IPS DF 19.7 (cell line): ENCODE data around the gene TLE4.
"Not testable (repeated sequence)": the region's sequence is repeated elsewhere in the genome, so short reads cannot be mapped to it uniquely, and the experiment has no call there.

Experiments
- DNase-seq: peaks from one replicate; pipeline ENCODE4 v3.0.0-alpha.2; 2013; ENCODE audit warnings: low read depth, low spot score

Gene TLE4

DNA sequence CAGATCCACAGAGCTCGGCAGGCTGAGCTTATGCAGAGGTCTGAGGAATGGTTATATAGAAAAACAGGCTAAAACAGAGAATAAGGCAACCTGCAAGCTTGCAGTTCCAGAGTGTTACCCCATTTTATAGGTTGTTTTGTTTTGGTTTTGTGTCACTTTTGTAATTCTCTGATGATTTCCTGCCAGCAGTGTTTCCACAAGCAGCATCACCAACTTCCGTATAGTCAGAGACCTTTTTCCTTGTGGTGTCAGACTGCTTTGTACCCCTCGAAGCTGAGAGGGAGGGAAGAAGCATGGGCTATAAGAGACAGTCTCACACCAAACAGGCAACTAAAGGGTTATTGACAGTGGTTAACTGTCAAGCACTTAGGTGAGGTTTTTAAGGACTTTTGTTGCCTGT lies 61.8 kb downstream of the TLE4 start:
- no peak for DNase-seq

DNA sequence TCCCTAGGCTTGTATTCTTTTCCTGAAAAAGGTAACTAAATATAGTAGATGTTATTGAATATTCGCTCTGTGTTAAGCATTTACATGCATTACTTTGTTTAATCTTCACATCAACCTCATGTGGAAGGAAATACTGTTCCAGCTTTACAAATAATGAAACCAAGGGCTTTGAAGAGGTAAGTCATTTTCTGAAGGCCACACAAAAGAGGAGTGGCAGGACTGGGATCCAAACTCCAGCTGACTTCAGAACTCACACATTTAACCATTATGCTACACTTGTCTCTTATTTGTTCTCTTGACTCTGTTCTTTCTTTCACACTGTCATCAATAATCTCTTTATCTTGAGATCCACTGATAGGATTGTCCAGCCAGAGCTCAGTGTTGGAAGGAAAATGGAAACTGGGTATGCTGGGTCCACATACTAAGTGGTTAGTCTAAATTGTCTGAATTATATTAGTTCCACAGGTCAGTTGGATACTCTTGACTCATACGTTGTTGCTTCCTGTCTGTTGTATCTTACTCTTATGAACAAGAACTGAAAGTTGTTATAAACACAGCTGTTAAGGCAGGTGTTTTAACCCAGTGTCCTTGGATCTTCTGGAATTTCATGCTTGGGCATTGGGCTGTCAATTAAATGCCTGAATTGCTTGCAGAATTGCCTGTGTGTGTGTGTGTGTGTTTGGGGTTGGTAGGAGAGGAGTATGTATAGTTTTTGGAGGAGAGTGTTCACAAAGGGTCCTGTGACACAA lies 65.6 kb downstream of the TLE4 start:
- DNase-seq: no peak

DNA sequence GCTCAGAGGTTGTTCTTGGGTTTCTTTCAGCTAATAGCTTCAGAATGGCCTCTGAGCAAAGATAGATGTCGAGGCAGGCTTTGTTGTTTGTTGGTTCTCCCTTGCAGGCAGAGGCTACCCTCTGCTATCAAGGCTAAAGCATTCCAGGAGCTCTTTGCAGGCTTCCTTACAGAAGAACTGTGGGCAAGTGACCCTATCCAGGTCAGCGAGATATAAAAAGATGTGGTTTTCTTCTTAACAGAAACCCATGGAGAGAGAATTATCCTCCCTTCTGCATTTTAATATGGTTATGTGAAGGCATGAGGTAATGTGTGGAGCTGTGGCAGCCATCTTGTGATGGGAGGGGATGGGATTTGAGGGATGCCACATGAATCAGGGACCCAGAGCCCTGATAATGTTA lies 67.0 kb downstream of the TLE4 start:
- DNase-seq: no peak

DNA sequence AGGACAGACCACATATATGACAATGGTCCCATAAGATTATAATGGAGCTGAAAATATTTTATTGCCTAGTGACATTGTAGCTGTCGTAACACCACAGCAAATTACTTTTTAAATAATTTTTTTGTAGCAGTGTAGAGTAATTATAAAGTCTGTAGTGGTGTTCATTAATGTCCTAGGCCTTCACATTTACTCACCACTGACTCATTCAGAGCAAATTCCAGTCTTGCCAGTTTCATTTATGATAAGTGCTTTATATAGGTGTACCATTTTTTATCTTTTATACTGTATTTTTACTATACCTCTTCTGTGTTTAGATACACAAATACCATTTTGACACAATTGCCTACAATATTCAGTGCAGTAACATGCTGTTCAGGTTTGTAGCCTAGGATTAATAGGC lies 67.6 kb downstream of the TLE4 start:
- DNase-seq: no peak

DNA sequence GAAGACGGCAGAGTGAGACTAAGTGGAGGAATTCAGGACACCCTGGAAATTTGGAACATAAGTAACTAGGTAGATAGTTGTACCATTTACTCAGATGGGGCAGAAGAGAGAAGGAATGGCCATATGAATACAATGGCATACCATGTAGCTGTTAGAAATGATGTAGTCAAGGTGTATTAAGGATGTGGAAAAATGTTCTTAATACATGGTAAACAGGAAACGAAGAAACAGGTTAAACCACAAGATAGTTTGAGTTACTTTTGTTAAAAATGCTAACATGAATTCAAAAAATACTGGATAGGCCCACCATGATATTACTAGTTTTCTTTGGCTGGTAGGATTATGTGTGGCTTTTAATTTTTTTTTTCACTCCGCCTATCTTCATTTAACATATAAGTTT lies 68.3 kb downstream of the TLE4 start:
- DNase-seq: not testable (repeated sequence)

DNA sequence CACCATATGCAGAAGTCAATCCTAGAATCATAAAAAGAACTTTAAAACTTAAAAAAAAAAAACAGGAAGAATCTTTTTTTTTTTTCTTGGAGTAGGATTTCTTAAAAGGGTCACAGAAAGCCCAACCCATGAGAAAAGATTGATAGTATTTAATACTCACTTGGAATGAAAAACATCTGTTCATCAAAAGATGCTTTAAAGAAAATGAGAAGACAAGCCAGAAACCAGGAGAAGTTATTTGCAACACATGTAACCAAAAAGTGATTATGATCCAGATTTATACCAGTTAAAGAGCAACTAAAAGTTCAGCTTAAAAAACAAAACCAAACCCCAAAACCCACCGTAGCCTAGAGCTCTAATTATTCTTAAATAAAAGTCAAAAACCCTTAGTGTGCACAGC lies 69.3 kb downstream of the TLE4 start:
- no peak for DNase-seq

DNA sequence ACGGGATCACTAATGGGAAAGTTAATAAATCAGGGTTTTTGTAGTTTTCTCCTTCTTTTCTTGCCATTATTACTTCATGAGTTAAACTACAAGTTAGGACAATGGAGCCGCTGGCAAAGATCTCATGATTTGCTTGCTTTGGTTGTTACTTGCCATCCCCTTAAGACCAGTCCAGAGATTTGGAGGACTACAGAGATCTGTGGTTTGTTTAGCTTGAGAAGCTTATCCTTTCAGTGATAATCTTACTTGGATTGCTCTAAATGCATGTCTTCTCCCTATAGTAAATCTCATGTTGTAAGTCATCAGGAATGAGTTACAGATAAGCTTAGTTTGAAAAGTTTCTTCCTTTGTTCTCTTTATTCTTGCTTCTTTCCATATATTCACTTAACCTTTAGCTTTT lies 70.9 kb downstream of the TLE4 start:
- no peak for DNase-seq

DNA sequence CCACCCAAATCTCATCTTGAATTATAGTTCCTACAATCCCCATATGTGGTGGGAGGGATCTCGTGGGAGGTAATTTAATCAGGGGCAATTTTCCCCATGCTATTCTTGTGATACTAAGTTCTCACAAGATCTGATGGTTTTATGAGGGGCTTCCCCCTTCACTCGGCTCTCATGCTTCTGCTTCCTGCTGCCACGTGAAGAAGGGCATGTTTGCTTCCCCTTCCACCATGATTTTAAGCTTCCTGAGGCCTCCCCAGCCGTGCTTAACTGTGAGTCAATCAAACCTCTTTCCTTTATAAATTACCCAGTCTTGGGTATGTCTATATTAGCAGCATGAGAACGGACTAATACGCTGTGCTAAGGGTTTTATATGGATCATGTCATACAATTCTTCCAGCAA lies 72.3 kb downstream of the TLE4 start:
- DNase-seq: no peak

DNA sequence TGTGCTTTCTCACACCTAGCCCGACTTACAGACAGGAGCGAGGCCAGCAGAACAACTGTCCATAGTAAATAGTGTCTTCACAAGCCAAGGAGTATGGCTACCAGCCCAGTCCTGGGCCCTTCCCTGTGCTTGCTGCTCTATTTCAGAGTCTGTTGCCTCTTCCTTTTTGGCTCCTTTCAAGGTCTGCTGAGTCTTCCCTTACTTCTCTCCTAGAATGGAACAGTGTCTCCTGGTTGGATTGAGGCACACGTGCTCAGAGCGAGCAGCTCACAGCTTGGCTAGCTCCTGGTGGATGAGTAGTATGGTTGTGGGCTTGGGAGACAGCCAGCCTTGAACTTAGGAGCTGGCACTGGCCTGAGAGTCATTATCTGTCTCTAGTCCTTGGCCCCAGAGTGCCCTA lies 72.8 kb downstream of the TLE4 start:
- DNase-seq: no peak

DNA sequence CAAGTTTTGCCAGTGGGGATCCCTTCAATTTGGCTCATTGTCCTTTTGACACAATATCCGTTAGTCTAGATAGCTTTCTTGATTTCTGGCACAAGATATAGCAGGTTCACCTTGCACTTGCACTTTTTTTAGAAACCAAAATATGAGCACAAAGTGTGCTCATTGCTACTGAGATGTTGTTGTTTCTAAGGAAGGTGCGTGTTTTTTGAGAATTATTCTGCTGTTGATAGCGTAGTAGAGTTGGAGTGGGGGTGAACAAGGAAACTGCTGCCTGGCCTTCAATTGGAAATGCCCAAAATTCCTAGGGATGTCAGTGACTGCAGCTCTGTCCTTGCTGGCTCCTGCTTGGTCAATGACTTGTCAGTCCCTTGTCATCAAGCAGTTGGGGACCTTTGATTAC lies 73.3 kb downstream of the TLE4 start:
- no peak for DNase-seq

DNA sequence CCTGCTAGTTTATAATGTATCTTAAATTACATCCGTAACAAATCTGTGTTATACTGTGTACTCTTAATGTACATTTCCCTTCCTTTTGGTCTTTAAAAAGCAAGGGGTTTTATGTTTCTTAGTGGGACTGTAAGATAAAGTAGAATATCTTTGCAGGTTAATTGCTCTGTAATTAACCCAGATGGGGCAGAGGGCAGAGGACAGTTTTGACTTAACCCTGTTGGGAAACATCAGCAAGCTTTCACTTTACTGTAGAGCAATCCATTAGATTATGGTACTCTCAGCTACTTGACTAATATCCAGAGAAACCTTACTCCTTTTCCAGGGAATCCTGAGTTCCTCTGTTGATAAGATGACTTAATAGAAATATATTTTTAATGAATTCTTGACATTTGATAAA lies 74.3 kb downstream of the TLE4 start:
- DNase-seq: no peak

DNA sequence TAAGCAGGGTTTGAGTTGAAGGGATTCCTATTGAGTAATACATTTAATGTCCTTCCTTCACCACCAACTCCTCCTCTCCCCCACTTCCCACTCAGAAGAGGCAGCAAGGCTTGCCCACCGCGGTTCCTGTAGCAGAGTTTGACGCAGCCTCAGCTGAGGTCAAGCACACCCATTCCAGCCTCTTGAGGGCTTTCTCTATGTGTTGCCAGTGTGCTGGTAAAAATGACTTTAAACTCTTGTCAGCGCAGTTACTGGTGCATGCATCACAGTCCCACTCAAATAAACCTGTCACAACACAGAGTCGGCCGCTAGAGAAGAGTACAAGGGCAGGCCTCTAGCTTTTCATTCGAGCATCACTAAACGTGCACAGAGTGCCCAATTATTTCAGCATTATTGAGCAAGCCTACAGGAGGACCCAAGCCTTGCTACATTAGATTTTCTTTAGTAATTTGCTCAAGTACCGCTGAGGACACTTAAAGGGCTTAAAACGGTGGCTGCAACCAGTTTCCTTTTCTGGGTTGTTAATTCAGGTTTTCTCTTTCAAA lies 79.6 kb downstream of the TLE4 start:
- no peak for DNase-seq

DNA sequence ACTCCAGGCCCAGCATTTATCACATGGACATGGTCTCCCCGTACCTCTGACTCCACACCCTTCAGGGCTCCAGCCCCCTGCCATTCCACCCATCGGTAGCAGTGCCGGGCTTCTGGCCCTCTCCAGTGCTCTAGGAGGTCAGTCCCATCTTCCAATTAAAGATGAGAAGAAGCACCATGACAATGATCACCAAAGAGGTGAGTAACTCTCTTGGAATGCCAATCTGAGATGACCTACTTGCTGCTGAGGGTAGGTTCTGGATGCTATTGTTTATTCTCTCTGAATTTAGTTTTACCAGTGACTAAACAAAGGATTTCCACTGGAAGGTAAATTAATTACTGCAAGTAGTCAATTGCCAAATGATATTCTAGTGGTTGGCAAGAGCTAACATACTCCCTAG lies 80.8 kb downstream of the TLE4 start:
- DNase-seq: no peak

DNA sequence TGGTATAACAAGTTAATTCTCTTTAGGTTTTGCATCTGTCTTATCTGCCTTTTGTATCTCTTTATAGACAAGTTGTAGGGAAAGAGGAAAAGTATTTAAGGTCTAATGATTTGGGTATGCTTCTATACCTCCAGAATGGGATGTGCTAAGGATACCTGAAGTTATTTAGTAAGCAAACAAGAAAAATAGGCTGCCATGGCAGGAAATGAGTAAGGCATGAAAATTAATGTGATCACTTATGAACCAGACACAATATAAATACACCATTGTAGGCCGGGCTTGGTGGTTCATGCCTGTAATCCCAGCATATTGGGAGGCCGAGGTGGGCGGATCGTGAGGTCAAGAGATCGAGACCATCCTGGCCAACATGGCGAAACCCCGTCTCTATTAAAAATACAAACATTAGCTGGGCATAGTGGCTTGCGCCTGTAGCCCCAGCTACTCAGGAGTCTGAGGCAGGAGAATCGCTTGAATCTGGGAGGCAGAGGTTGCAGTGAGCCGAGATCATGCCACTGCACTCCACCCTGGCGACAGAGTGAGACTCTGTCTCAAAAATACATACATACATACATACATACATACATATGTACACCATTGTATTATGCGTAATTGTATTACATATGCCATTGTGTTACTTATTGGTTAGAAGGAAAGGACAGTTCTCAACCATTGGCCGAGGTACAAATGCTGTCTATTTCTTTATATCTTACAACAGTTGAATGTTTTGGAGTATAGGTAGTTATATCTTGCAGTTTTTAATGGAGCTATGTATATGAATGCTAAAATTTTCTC lies 83.0 kb downstream of the TLE4 start:
- not testable (repeated sequence) for DNase-seq

DNA sequence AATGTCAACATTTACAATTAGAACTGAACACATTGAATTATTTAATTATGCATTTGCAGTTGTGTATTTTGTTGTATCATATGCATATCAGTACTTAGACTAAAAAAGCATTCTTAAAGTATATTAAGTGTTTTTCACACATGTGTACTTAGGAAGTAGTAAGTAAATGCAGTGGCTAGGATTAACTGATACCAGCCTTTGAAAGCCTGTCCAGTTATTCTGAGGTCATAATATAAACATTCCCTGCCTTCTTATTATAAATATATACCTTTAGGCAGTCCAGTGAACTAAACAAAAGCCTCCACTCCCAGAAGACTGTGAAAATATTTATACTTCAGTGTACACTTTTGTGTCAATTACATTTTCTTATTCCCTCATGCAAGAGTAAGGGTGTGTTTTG lies 83.8 kb downstream of the TLE4 start:
- DNase-seq: no peak

DNA sequence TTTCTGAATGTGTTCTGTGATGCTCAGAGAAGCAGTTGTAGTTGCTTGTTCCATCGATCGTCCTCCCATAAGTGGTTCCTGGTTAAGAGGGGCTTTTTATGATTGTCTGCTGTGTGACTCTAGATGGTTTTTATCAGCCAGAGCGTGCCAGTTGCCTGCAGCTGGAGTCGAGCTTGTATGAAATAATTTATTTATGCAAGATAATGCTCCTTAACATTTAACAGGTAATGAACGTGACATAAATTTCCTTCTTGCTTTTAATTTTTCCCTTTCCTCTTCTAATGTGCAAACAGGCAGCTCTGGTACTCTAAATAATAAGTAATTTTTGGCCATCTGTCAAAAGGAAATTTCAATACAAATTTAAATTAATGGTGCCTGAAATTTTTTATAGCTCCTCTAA lies 84.4 kb downstream of the TLE4 start:
- no peak for DNase-seq

DNA sequence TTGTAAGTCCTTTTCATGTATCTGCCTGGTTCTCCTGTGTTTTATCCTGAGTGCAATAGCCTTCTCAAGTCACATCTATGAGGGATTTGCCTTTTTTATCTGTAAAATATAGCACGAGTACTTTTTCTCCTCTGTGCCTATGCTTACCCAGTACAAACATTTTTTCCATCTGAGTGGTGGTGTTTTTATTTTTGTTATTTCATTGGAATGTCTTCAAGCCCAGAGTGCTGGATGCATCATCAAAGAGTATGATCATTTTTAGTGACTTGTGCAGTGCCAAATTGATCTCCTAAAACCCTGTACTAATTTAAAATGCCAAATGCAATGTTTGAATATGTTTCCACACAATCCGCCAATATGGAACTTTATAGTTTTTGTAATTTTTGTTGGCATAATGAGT lies 86.1 kb downstream of the TLE4 start:
- DNase-seq: no peak

DNA sequence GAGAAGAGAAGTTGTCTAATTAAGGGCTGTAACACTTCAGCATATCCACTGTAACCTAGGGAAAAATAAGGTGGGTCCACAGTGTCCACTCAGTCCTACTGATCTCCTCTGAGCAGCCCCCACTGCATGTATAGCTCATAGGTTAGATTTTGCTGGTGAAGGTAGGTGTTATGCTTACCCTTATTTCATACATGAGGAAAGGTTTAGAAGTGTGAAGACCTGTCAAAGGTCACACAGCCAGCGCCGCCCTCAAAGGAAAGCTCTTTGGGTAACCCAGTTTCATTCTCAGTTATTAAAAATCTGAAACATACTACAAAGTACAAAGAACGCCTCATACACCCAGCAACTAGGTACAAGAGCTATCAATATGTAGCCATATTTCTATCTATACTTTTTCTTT lies 87.2 kb downstream of the TLE4 start:
- DNase-seq: no peak

DNA sequence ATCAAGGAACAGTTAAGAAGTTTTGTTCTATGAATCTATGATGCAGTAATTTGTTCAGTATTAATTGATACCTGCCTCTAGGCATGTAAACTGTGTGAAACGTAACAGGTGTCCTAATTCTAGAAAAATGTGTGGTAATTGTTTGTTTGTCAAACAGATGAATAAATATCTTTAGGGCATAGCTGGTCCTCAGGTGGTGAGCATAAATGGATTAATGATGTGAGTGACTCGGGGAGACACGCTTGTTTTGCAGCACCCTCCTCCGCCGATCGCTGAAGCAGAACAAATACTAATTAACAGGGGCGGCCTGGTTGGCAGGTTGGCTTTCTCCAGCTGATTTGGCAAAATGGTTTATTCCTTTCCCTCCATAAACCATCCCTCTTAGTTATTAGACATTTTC lies 88.8 kb downstream of the TLE4 start:
- DNase-seq: no peak

DNA sequence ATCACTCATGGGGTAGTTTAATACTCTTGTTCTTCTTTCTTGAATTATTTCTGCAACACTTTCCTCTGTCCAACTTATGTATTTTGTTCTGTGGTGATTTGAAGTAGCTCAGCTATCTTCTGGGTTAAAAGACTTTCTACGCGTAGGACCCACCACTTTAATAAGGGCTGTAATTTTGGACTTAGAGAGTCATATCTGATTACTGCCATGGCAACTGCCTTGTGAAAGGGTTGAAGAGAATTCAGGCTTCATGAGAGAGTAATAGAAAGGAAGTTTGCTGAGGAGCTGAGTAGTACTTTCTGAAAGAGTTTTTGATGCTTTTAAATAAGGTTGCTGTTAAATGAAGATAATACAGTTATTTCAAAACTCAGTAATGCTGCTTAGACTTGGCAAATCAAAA lies 89.5 kb downstream of the TLE4 start:
- no peak for DNase-seq

DNA sequence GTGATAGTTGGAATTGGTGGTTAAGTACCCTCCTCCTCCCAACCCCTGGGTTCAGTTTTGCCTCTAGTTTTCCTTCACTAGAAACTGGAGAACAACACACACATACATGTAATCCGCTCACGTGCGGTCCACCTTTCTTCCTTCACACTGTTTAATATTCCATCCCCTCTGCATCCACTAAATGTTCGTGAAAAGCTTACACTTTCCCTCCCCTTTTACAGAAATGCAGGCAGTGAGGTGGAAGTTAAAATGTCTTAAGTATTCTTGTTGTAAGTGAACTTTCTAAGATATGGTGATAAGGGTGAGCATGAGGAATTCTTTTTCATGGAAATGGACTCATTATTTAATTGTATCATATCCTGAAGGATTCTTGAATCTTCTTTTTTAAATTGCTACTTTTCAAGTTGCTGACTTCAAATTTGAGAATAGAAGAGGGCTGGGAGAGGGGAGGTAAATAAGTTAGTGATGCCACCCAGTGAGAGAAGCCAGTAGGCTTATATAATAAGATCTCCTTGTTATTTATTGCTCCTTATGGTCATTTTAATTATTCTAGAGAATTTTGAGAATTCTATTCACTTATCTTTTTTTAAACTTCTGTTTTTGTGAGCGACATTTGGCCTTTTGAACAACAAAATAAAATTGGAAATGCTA lies 90.2 kb downstream of the TLE4 start:
- DNase-seq: no peak

DNA sequence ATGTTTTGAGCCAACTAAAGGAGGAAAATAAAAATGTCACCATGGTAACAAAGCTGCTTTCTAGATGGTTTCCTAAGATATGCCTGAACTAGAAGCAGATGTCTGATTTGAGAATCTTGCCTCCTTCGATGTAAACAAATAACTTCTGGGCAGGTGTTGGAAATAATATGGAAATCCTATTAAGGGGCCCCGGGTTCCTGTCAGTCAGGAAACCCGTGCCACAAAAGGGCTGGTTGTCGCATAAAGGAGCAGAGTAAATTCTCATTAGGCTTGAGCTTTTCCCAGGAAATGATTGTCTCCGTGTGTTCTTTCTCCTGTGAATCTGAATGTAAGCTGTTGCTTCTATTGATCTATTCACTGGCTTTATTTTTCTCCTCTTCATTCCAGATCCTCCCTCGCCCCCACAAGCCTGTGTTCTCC lies 90.8 kb downstream of the TLE4 start:
- DNase-seq: no peak

DNA sequence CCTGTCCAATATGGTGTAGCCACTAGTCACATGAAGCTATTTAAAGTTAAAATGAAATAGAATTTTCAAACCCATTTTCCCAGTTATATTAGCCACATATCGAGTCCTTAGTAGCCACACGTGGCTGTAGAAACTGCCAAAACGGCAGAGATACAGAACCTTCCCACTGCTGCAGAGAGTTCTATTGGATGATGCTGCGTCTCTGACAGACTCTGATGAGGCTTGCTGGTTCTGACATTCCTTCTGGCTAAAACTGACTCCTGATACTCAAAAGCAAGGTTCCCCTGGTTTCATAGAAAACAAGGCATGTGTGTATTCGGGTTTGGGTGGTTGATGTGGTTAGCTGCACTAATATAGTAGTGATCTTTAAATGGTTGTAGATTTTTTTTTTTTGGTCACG lies 91.5 kb downstream of the TLE4 start:
- no peak for DNase-seq
